ENCODE measurements around the gene ATP1A2.

Gene ATP1A2

DNA sequence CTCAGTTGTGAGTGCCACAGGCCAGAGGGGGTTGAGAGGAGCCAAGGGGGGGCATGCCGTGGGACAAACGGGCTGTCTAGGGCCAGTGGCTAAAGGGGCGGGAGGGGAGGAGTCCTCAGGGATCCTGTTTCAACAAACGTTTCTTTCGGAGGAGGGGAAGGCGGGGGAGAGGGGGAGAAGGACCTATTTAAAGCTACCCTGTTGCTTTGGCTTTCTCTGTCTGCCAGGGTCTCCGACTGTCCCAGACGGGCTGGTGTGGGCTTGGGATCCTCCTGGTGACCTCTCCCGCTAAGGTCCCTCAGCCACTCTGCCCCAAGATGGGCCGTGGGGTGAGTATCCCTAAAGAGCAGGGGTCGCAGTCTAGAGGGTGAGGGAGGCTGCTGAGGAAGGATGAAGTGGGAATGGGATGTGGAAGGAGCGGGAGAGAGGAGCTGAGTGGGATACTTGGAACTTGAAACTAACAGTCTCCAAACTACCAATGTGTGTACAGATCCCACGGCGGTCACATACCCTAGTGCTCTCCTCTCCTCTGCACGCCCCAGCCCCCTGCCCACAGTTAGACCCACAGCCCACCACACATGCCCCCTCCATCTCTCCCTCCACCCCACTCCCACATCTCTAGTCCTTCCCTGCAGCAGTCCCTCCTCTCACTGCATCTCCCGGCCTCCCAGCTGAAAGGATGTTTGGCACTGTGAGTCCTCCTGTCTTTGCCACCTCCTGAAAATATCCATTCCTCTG lies at the start of gene ATP1A2:
Gene ATP1A2, plus strand, starts transcription at position 215 of the 738 bp plus-strand sequence. Its CDS starts 103 bp downstream, at position 318.
- Histone ChIP-seq H3K27ac (ENCODE audit: low read depth, low read length) (no peak within 1 kb of the TSS), H3K9ac (ENCODE audit: low read depth in 1 of 2, low read length in 2 of 2) (no peak within 1 kb of the TSS), H3K4me3 (ENCODE audit: low read depth in 1 of 2, low read length in 2 of 2) (peak within 1 kb of the TSS in 1 of 2 donors; percentile 32), H3K4me1 (ENCODE audit: control insufficient read depth in 1 of 2, insufficient read depth in 2 of 2, low read length in 2 of 2) (no peaks in the 10 kb centered on the region), H3K27me3 (ENCODE audit: control insufficient read depth in 1 of 2, insufficient read depth in 2 of 2, low read length in 2 of 2) (no peaks in the 10 kb centered on the region), H3K9me3 (ENCODE audit: control insufficient read depth in 1 of 2, low read length in 2 of 2) (no peaks in the 10 kb centered on the region), H3K36me3 (ENCODE audit: control insufficient read depth in 1 of 2, insufficient read depth in 2 of 2, low read length in 2 of 2) (no peaks in the 10 kb centered on the region)

DNA sequence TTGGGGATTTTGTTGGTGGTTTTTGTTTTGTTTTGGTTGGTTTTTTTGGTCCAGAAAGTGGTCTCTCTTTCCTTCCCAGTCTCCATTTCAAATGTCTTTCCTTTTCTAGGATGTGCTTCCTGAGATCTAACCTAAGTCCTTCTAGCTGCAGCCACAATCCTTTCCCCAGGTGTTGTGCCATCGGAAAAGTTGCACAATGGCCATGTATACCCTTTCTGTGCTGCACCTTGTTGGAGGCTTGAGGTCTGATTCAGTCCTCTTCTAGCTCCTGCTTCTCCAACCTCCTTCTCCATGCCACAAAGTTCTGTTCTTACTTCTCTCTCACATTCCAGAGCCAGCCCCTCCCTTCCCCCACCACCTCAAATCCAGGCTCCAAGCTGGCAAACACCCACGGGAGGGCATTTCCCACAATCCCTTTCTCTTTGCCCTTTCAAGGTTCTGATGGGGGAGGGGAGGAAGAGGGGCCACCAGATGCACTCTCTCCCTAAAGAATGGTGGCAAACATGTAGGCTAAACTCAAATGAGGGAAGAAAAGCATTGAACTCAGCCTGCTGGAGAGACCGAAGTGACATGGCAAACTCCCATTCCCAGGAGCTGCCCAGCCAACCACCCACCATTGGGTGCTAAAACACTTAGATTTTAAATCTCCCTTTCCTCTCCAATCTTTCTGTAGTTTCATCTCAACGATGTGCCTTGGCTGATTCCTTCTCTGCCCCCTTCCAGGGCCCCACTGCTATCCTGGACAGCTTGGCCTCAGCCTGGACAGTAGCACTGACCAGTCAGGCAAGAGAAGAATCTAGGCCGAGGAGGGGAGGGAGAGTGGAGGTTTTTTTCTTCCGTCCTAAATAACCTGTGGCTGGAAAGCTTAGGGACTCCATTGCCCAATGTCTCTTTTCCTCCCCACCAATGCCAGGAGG lies 48.5 kb upstream of the ATP1A2 start:
- Histone ChIP-seq H3K27me3 (ENCODE audit: control insufficient read depth in 1 of 2, insufficient read depth in 2 of 2, low read length in 2 of 2) (peaks cover 11 to 36% of the 10 kb centered on the region in 2 donors), H3K36me3 (ENCODE audit: control insufficient read depth in 1 of 2, insufficient read depth in 2 of 2, low read length in 2 of 2) (no peaks in the 10 kb centered on the region), H3K4me1 (ENCODE audit: control insufficient read depth in 1 of 2, insufficient read depth in 2 of 2, low read length in 2 of 2) (peaks cover 5 to 10% of the 10 kb centered on the region in 2 donors), H3K4me3 (ENCODE audit: low read depth in 1 of 2, low read length in 2 of 2) (no peak overlapping the region), H3K9ac (ENCODE audit: low read depth in 1 of 2, low read length in 2 of 2) (no peak overlapping the region), H3K27ac (ENCODE audit: low read depth, low read length) (no peak overlapping the region), H3K9me3 (ENCODE audit: control insufficient read depth in 1 of 2, low read length in 2 of 2) (no peaks in the 10 kb centered on the region)

DNA sequence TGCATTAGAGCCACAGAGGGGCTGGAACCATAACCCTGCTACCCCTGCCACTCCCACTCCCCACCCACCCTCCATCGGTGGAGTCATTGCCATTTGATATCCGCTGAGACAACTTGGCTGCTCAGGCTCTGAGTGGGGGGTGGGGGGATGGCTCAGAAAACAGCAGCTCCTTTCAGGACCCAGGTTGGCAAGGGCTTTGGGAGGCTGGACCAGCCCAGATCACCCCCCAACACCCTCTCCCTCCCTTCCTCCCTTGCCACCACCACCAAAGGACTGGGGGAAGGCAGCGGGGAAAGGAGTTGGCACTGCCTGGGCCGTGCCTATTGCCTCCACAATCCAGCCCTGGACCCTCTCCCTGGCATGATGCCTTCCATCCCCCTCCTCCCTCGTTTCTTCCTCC lies 47.3 kb upstream of the ATP1A2 start:
- no peak overlapping the region for H3K9ac ChIP-seq (ENCODE audit: low read depth in 1 of 2, low read length in 2 of 2)
- H3K4me1 ChIP-seq (ENCODE audit: control insufficient read depth in 1 of 2, insufficient read depth in 2 of 2, low read length in 2 of 2): peaks cover 5 to 10% of the 10 kb centered on the region in 2 donors
- no peaks in the 10 kb centered on the region for H3K9me3 ChIP-seq (ENCODE audit: control insufficient read depth in 1 of 2, low read length in 2 of 2)
- no peak overlapping the region for H3K4me3 ChIP-seq (ENCODE audit: low read depth in 1 of 2, low read length in 2 of 2)
- peaks cover 11 to 38% of the 10 kb centered on the region in 2 donors for H3K27me3 ChIP-seq (ENCODE audit: control insufficient read depth in 1 of 2, insufficient read depth in 2 of 2, low read length in 2 of 2)
- H3K27ac ChIP-seq (ENCODE audit: low read depth, low read length): no peak overlapping the region
- no peaks in the 10 kb centered on the region for H3K36me3 ChIP-seq (ENCODE audit: control insufficient read depth in 1 of 2, insufficient read depth in 2 of 2, low read length in 2 of 2)

DNA sequence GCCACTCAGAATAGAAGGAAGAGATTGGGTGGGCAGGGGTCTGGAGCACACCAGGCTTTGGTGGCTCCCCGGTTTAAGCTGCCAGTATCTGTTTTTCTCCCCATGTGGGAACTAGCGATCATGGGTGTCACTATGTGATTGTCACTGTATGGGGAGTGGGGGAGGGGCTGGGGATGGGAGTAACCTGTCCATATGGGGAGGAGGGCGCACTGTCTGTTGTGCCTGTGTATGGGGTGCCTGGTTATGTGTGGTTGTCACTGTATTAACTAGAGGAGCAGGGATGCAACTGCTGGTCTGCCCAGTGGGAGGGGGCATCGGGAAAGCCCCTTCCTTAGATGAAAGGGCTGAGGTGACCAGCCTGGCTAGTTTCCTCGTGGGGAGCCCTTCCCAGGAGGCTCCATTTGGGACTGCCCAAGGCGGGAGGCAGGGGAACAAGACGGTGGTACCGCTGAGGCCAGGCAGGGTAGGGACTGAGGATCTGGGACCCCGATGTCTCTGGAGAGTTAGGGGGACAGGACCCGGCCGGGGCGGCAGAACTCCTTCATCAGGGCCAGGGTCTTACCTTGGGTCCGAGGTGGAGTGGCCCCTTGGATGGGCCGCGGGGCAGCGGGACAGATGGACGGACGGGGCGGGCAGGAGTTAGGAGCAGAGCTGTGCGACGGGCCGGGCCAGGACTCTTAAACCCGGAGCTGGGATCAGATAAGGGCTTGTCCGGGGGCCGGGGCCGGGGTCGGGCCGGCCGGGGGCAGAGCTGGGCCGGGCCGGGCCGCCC lies 45.9 kb upstream of the ATP1A2 start, which contains the start of gene KCNJ10:
Gene KCNJ10, minus strand, starts transcription at position 701 of the 772 bp plus-strand sequence. CDS start 27,628 bp downstream, outside the sequence.
- peaks cover 11 to 38% of the 10 kb centered on the region in 2 donors for H3K27me3 ChIP-seq (ENCODE audit: control insufficient read depth in 1 of 2, insufficient read depth in 2 of 2, low read length in 2 of 2)
- no peak within 1 kb of the TSS for H3K27ac ChIP-seq (ENCODE audit: low read depth, low read length)
- H3K4me3 ChIP-seq (ENCODE audit: low read depth in 1 of 2, low read length in 2 of 2): peak within 1 kb of the TSS; percentile 72 to 84
- no peaks in the 10 kb centered on the region for H3K9me3 ChIP-seq (ENCODE audit: control insufficient read depth in 1 of 2, low read length in 2 of 2)
- peak within 1 kb of the TSS; percentile 9 to 35 for H3K9ac ChIP-seq (ENCODE audit: low read depth in 1 of 2, low read length in 2 of 2)
- H3K4me1 ChIP-seq (ENCODE audit: control insufficient read depth in 1 of 2, insufficient read depth in 2 of 2, low read length in 2 of 2): peaks cover 5 to 10% of the 10 kb centered on the region in 2 donors
- H3K36me3 ChIP-seq (ENCODE audit: control insufficient read depth in 1 of 2, insufficient read depth in 2 of 2, low read length in 2 of 2): no peaks in the 10 kb centered on the region

DNA sequence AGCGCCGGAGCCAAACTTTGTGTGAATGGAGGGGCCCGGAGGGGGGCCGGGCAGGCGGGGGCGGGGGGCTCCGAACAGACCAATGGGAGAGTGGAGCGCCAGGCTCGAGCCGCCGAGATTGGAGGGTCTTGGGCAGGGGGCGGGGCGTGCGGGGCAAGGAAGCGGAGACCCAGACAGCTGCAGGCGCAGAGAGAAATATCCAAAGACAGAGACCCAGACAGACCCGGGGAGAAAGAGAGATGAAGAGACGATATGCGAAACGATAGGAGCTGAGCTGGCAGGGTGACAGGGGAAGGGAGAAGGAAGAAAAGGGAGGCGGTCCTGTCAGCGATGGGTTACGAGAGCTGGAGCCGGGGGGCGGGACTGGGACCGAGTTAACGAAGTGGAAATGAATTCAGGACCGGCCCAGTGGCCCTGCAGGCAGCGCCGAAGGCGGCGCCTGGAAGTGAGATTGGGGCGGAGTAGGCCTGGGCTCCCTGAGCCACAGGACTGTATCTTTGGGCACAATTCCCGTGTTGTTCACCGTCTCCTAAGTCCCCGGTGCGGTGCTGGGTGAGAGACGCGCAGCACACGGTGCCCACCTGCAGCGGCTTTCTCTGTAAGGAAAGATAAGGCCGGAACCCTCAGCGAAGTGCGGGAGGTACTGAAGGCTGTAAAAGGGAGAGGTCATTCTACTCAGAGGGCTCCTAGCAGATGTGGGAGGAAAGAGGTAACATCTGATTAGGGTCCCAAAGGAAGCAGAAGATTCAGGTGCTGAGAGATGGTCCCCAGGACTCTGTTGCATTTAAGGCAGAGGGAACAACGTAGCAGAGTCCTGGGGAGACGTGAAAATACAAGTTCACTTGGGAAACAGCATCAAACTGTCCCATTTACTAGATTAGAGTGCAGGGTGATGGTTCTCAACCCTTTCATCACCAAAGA lies 45.1 kb upstream of the ATP1A2 start:
- peak overlapping the region; percentile 9 to 35 for H3K9ac ChIP-seq (ENCODE audit: low read depth in 1 of 2, low read length in 2 of 2)
- H3K4me3 ChIP-seq (ENCODE audit: low read depth in 1 of 2, low read length in 2 of 2): peak overlapping the region; percentile 72 to 84
- no peak overlapping the region for H3K27ac ChIP-seq (ENCODE audit: low read depth, low read length)
- H3K27me3 ChIP-seq (ENCODE audit: control insufficient read depth in 1 of 2, insufficient read depth in 2 of 2, low read length in 2 of 2): peaks cover 10 to 38% of the 10 kb centered on the region in 2 donors
- H3K4me1 ChIP-seq (ENCODE audit: control insufficient read depth in 1 of 2, insufficient read depth in 2 of 2, low read length in 2 of 2): peaks cover 5 to 10% of the 10 kb centered on the region in 2 donors
- H3K36me3 ChIP-seq (ENCODE audit: control insufficient read depth in 1 of 2, insufficient read depth in 2 of 2, low read length in 2 of 2): no peaks in the 10 kb centered on the region
- H3K9me3 ChIP-seq (ENCODE audit: control insufficient read depth in 1 of 2, low read length in 2 of 2): no peaks in the 10 kb centered on the region

DNA sequence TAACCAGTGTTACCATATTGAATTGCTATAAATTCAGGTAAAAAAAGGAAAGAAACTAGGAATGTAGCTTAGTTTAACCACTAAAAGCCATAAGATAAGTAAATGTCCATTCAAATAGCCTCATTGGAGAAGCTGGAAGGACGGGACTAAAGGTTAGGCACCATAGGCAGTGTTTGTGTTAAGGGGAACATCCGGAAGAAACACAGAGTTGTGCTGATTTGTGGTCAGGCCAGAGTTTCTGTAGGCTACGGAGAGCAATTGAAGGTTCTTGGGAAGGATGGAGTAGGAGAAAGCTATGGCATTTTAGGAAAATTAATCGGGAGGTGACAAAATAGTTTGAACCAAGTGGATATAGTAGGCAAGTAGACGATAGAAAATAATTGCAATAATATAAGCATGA lies 44.3 kb upstream of the ATP1A2 start:
- H3K27me3 ChIP-seq (ENCODE audit: control insufficient read depth in 1 of 2, insufficient read depth in 2 of 2, low read length in 2 of 2): peaks cover 9 to 37% of the 10 kb centered on the region in 2 donors
- H3K4me3 ChIP-seq (ENCODE audit: low read depth in 1 of 2, low read length in 2 of 2): no peak overlapping the region
- no peak overlapping the region for H3K9ac ChIP-seq (ENCODE audit: low read depth in 1 of 2, low read length in 2 of 2)
- H3K27ac ChIP-seq (ENCODE audit: low read depth, low read length): no peak overlapping the region
- H3K4me1 ChIP-seq (ENCODE audit: control insufficient read depth in 1 of 2, insufficient read depth in 2 of 2, low read length in 2 of 2): peaks cover 5 to 10% of the 10 kb centered on the region in 2 donors
- no peaks in the 10 kb centered on the region for H3K36me3 ChIP-seq (ENCODE audit: control insufficient read depth in 1 of 2, insufficient read depth in 2 of 2, low read length in 2 of 2)
- no peaks in the 10 kb centered on the region for H3K9me3 ChIP-seq (ENCODE audit: control insufficient read depth in 1 of 2, low read length in 2 of 2)

DNA sequence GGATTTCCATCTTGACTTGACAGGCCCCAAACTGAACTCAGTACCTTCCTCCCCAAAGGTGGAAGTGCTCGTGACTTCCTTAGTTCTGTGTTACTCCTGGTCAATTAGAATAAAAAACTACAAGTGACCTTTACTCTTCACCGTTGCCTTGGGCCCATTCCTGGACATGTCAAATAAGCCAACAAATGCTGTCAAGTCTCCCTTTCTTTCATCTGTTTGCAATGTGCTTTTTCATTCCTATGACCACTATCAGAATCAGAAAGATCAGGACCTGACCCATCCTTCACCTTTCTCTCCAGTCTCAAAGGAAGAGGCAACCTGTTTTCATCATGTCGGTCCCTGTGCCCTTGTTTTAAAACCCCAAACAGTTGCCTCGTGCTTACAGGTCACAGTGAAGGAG lies 40.7 kb upstream of the ATP1A2 start:
- Histone ChIP-seq H3K4me1 (ENCODE audit: control insufficient read depth in 1 of 2, insufficient read depth in 2 of 2, low read length in 2 of 2) (peaks cover 5 to 16% of the 10 kb centered on the region in 2 donors), H3K27me3 (ENCODE audit: control insufficient read depth in 1 of 2, insufficient read depth in 2 of 2, low read length in 2 of 2) (peaks cover 7 to 28% of the 10 kb centered on the region in 2 donors), H3K4me3 (ENCODE audit: low read depth in 1 of 2, low read length in 2 of 2) (no peak overlapping the region), H3K9me3 (ENCODE audit: control insufficient read depth in 1 of 2, low read length in 2 of 2) (no peaks in the 10 kb centered on the region), H3K9ac (ENCODE audit: low read depth in 1 of 2, low read length in 2 of 2) (no peak overlapping the region), H3K36me3 (ENCODE audit: control insufficient read depth in 1 of 2, insufficient read depth in 2 of 2, low read length in 2 of 2) (no peaks in the 10 kb centered on the region), H3K27ac (ENCODE audit: low read depth, low read length) (no peak overlapping the region)

DNA sequence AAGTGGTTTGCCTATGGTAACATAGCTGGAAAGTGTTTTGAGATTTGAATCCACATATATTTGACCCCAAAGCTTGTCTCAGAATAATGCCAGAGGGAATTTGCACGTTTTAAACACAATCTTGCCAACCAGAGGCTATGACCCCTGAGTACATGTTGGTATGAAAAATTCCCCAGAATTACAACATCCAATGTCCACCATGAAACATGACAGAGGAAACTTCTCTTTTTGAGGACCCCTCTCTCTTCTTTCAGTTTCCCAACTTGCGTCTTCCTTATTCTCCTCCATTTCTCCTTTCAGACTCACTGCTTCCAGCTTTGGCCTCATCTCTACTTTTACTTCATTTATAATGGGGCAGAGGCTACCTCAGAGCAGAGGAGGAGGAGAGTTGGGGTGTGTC lies 39.7 kb upstream of the ATP1A2 start:
- H3K4me3 ChIP-seq (ENCODE audit: low read depth in 1 of 2, low read length in 2 of 2): no peak overlapping the region
- no peak overlapping the region for H3K27ac ChIP-seq (ENCODE audit: low read depth, low read length)
- peaks cover under 1 to 10% of the 10 kb centered on the region in 2 donors for H3K4me1 ChIP-seq (ENCODE audit: control insufficient read depth in 1 of 2, insufficient read depth in 2 of 2, low read length in 2 of 2)
- H3K9me3 ChIP-seq (ENCODE audit: control insufficient read depth in 1 of 2, low read length in 2 of 2): no peaks in the 10 kb centered on the region
- H3K36me3 ChIP-seq (ENCODE audit: control insufficient read depth in 1 of 2, insufficient read depth in 2 of 2, low read length in 2 of 2): no peaks in the 10 kb centered on the region
- no peak overlapping the region for H3K9ac ChIP-seq (ENCODE audit: low read depth in 1 of 2, low read length in 2 of 2)
- peaks cover 17 to 31% of the 10 kb centered on the region in 2 donors for H3K27me3 ChIP-seq (ENCODE audit: control insufficient read depth in 1 of 2, insufficient read depth in 2 of 2, low read length in 2 of 2)

DNA sequence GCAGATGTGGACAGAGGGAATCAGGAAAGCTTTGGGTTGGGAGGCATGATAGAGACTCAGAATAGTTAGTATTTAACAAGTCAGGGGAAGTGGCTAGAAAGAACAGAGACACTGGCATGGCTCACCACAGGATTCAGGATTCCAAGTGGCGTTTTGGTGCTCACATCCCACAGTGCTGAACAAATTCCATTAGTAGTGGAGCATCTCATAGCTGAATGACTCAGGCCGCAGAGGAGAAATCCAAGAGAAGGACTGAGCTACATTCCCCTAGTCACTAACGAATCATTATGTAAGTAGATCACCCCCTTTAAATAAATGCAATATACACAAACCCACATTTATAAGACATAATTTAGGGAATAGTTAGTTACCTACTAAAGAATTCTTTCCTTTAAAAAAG lies 39.3 kb upstream of the ATP1A2 start:
- Histone ChIP-seq H3K4me1 (ENCODE audit: control insufficient read depth in 1 of 2, insufficient read depth in 2 of 2, low read length in 2 of 2) (peaks cover 0 to 6% of the 10 kb centered on the region in 2 donors), H3K27ac (ENCODE audit: low read depth, low read length) (no peak overlapping the region), H3K9ac (ENCODE audit: low read depth in 1 of 2, low read length in 2 of 2) (no peak overlapping the region), H3K36me3 (ENCODE audit: control insufficient read depth in 1 of 2, insufficient read depth in 2 of 2, low read length in 2 of 2) (no peaks in the 10 kb centered on the region), H3K9me3 (ENCODE audit: control insufficient read depth in 1 of 2, low read length in 2 of 2) (no peaks in the 10 kb centered on the region), H3K4me3 (ENCODE audit: low read depth in 1 of 2, low read length in 2 of 2) (no peak overlapping the region), H3K27me3 (ENCODE audit: control insufficient read depth in 1 of 2, insufficient read depth in 2 of 2, low read length in 2 of 2) (peaks cover 21 to 31% of the 10 kb centered on the region in 2 donors)
